GM10847 (cell line): ENCODE measurements around the gene MFF.

Source experiments
- POLR2A ChIP-seq: IDR thresholded peaks from 2 replicates; pipeline ENCODE4 v1.6.1; 2011; ENCODE audit not compliant: insufficient read length; ENCODE audit errors: extremely low read depth

Gene MFF

DNA sequence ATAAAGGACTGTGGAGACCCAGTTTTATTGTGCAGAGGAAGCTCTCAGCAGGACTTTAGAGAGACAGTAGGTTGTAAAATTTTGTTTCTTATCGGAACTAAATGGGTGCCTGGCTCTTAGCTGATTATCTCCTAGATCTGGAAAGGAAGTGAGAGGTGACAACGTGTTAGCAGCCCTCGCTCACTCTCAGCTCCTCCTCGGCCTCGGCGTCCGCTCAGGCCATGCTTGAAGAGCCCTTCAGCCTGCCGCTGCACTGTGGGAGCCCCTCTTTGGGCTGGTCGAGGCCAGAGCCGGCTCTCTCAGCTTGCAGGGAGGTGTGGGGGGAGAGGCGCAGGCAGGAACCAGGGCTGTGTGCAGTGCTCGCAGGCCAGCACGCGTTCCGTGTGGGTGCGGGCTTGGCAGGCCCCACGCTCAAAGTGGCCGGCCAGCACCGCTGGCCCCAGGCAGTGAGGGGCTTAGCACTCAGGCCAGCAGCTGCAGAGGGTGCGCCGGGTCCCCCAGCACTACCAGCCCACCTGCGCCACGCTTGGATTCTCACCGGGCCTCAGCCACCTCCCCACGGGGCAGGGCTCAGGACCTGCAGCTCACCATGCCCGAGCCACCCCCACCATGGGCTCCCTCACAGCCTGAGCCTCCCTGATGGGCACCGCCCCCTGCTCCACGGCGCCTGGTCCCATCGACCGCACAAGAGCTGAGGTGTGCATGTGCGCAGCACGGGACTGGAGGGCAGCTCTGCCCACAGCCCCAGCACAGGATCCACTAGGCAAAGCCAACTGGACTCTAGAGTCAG lies 4.6 kb upstream of the MFF start:
- TF ChIP-seq POLR2A, result no peak

DNA sequence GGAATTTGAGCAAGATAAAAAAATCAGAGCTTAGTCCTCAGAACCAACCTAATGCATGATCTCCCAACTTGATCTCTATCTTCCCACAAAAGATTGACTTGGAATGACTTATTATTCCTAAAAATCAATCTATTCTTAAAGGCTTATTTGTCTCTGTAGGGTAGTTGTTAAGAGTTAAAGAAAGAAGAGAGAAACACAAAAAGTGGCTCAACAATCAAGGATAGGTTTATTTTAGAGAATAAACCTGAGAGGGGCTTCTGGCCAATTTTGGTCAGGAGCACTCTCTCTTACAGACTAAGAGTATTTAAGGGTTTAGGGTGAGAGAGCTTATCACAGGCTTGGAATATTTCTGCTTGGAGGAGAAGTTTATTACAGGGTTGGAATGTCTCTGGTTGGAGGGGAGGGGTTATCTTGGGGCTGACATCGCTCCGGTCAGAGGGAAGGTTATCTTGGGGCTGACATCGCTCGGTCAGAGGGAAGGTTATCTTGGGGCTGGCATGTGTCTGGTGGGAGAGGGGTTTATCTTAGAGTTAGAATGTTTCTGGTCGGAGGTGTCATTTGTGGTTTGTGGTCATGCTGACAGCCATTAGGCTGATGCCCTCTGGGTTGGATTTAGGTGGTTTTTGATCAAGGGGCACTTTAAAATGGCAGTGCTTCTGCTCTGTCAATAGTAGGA lies 2.4 kb upstream of the MFF start:
- no peak for TF ChIP-seq POLR2A

DNA sequence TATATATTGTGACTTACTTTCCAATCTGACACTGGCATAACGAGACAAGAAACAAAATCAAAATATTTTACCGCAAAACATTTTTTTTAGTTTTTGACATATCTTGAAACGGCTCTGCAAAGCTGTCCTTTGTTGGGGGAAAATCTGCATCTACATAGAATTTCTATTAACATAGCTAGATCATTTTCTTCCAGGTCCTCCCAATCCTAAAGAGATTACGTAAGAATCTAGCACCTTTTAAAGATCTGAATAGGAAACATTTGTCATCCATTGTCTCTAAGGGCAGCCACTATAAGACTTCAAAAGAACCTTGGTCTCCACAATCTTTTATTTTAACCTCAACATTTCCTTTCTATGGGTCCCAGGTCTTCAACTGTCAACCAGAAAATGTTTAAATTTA lies 1.2 kb upstream of the MFF start:
- no peak for TF ChIP-seq POLR2A

DNA sequence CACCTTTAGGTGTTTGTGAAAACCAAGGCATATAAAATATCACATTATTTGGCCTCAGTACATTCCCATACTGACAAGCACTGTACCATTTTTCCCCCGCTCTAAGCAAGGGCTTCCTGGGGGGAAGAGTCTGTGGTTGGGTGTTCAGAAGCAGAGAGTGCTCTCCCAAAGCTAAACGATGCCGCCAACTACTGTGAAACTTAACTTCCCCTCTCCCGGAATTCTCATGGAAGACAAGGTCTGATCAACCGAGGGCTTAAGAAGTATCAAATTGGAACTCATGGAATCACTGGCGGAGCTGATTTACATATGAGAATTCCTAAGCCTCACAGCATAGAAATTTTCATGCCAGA lies 433 bp upstream of the MFF start:
- TF ChIP-seq POLR2A, result no peak

DNA sequence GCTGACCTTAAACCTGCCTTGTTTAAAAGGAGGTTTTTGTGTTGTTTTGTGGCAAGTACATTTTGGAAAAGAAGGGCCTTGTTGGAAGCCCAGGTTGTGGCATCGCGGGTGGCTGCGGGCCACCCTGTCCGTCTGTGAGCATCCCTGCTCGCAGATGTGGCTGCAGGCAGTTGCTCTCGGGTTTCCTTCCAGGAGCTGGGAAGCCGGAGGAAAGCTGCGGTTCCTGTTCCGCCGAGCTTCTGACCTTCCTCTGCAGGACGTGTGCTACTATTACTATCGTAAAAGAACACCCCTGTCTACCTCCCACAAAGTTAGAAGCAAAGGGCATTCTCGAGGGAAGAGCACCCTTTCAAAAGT lies 766 bp downstream of the MFF start:
- TF ChIP-seq POLR2A, result no peak

DNA sequence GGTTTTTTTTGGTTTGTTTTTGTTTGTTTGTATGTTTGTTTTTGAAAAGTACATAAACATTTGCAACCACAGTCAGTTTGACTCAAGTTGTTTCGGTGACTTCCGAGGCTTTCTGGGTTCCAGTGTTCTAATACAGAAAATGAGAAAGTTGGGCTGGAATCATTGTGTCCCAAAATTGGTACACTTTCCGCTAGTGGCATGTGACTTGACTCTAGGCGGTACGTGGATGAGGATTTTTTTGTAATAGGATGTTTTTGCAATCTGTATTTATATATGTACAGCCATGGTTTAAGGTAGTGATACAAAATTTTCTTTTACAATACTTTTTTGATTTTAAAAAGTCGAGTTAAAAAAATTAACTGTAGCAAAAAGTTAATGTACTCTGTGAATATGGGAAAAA lies 1.7 kb downstream of the MFF start:
- no peak for TF ChIP-seq POLR2A

DNA sequence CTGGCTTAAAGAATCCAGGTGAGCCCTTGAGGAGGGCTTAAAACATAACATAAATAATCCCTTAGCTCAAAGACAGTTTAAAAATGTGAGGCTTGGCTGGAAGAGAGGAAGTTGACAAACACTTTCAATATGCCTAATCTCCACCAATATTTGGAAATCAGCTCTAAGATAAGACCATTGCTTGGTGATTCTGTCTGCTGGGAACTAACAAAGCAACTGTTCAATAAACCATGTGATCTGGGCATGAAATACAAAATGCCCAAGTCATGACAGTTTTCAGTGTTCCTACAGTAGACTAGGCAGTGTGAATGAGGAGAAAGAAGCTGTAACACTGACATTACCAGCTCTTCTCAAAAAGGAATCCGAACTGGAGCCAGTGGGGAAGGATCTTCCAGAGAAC lies 10.7 kb downstream of the MFF start:
- no peak for TF ChIP-seq POLR2A

DNA sequence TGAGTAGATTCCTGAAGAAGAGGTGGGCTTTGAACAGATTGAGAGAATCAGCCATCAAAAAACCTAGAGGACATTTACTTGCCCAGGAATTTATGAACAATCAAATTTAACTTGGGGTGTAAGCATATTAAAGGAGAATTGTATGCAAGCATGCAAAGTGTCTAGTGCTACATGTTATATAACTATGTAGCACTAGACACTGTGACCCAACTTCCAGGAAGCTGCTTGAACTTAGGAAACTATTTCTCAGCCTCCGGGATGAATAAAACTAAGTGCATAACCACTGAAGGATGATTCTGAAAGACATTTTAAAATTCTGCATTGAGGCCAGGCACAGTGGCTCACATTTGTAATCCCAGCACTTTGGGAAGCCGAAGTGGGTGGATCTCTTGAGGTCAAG lies 12.4 kb downstream of the MFF start:
- no peak for TF ChIP-seq POLR2A

DNA sequence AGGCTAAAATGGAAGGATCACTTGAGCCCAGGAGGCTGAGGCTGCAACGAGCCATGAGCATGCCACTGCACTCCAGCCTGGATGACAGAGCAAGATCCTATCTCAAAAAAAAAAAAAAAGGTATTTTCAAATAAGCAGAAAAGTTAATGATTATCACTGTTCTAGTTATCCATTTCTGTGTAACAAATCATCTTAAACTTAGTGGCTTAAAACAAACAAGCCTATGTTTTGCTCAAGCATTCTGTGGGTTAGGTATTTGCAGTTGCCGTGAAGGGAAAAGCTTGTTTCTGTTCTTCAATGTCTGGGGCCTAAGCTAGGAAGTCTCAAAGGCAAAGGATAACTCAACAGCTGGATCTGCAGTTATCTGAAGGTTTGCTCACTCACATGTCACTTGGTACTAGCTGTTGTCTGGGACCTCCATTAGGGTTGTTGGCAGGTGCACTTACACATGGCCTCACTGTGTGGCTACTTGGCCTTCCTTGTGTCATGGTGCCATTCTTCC lies 14.1 kb downstream of the MFF start:
- TF ChIP-seq POLR2A, result no peak

DNA sequence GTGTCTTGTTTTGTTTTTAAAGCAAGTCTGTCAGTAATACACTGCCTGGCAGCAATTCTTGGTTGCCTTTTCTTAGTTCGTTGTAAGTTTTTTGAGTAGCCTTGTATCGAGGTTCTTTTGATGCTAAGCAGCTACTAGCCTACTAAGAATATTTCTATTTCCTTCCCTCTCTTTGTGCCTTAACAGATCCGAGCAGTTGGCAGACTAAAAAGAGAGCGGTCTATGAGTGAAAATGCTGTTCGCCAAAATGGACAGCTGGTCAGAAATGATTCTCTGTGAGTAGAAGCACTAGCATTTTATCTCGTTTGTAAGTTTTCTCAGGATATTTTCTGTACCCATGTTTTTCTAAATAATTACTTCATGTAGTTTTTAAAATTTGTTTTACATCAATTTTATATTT lies 15.1 kb downstream of the MFF start:
- TF ChIP-seq POLR2A, result no peak

DNA sequence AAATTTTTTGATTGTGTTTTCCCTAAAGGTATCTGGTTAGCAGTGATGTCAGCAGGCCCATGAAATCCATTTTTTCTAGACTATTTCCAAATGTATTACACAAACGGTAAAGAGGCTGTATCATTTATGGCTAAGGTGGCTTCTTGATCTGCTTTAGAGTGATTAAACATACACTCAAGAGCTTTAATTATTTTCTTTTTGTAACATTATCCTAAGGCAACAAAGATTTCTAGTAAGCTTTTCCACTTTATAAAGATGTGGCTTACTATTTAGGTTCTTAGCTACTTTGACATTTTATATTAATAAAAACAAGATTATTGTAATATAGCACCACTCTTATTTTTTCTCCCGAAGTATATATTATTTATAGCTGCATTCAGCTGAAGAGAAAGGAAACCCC lies 16.5 kb downstream of the MFF start:
- no peak for TF ChIP-seq POLR2A

DNA sequence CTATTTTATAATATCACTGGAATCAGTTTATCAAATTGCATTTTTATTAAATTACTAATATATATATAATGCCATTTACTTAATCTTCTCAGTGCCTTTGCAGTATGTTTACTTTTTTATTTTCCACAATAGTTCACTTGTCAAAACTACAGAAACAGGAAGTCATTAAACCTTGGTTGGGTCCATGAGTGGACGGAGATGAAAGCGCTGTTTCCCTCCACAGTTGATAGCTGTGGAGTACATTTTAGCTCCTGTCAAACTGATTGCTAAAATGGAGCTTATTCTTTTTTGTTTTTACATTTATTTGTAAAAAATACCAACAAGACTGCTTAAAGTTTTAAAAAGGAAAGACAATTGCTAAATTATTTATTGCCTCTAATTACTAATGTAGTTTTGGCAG lies 19.2 kb downstream of the MFF start:
- no peak for TF ChIP-seq POLR2A

DNA sequence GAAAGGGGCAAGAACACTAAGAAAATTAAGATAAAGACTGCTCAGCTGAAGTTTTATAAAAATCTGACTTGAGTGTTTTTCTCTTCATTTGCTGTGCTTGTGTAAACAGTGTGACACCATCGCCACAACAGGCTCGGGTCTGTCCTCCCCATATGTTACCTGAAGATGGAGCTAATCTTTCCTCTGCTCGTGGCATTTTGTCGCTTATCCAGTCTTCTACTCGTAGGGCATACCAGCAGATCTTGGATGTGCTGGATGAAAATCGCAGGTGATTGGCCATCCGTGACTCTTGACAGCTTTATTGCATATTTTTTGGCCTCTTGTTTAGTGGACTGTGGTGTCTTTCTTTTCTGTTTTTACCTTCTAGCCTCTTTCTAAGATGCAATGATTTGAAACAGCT lies 22.1 kb downstream of the MFF start:
- no peak for TF ChIP-seq POLR2A

DNA sequence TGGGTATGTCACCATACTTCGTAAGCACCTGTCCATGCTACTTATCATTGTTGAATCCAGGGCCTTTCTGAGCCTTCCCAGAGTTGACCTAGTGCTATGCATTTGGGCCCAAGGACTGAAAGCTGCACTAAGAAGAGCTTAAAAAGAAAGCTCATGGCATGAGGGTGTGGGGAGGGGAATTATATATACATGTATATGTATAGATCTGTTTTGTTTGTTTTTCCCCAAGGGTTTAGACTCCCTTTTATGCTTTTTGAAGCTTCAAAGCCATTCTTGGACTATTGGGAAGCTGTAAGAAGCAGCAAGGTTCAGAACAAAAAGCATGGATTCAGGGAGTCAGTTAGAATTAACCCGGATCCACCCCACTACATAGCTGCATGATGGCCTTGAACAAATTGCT lies 23.3 kb downstream of the MFF start:
- no peak for TF ChIP-seq POLR2A

DNA sequence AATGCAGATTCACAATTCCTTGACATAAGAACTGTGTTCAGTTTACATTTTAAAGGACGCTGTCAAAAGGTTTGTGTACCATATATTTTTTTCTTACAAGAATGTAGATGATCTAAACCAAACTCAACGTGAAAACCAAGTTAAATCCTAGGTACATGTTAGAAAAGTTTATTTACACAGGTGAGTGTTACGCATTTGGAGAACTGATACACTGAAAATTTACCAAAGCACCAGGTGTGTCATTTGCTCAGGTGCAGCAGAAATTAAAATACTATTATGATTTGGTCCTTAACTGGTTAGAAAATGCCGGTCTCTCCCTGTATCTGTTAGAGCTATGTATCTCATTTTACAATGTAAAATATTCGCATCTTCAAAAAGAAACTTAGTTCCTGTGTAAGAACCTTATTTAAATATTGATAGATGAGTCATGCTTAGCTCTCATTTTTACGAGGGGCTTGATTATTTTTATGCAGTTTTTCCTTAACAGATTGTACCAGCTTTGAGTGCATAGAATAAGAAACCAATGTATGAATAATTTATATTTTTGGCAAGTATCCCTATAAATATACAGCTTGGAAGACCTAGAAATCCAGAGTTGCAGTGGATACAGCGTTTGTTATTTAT lies 25.1 kb downstream of the MFF start:
- TF ChIP-seq POLR2A, result no peak

DNA sequence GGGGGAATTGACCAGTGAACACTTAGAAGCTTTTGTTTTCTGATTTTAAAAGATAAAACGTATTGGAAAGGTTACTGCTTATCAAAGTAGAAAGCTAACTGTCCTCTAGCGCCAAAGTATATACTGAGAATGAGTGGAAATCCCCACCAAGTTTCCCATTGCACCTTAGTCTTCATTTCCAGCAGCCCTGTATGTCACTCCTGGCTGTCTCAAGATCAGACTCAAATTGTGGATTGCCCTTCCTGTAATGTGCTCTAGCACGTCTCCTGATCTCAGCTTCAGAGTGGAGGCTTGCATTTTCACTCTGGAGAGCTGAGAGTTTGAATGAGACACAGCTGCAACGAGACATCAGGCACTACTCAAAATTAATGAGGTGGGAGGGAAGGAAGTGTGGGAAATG lies 26.6 kb downstream of the MFF start:
- no peak for TF ChIP-seq POLR2A

DNA sequence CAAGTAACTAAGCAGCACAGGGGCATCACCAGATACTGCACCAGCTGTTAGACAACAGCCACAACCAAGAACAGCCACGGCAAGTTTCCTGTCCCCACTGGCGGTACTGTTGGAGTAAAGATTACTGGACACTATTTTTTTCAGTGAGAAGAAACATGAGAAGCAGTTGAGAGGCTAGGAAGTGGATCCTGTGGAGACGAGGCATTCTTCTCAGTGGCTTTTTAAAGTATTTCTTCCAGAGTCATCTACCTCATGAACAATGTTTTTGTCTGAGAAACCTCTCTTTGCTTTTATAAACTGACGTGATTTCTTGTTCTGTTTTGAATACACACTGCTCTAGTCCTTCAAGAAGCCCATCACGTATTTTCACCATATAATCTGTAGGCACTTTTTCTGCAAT lies 35.3 kb downstream of the MFF start:
- no peak for TF ChIP-seq POLR2A

DNA sequence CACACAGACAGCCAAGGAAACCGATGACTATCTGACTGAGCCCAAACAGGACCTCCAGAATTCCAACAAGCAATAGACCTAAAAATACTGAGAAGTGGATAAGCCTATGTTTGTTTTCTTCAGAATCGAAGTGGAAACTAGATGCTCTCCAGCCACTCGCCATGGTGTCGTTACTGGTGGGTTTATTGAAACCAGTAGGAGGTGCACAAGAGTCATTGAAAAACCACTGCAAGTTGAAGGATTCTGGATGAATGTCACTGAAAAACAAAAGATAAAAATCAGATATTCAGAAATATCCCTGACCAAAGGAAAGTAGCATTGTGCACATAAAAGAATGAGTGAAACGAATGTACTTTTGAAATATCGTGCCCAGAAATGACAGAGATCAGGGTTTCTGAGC lies 38.7 kb downstream of the MFF start:
- no peak for TF ChIP-seq POLR2A
